GM12878 (cell line): ENCODE results near the gene L1CAM. TPM values are rescaled to one million over a fixed set of nuclear protein-coding genes. Genes with fewer than 3 reads are reported as not detected.

Source experiments
- ATAC-seq: fragments of 200-7000 bp; cut with Tn5 transposase; 3 replicates; pipeline ENCODE4 v1.9.1; 2020; ENCODE audit warnings: mild to moderate bottlenecking, moderate library complexity
- BruUV-seq: library from RNA; stranded (reverse); fragments of 400-500 nt; replicated peaks from 2 replicates; lab custom pipeline; 2021; lab: Mats Ljungman, UMichigan
- CTCF ChIA-PET: fragments of 300-600 bp; sonication (Branson Sonifier 250); formaldehyde crosslinking; extraction: SDS; loops from one replicate; lab custom pipeline; 2021; ENCODE audit warnings: inconsistent platforms; lab: Yijun Ruan, JAX
- POLR2A ChIA-PET: fragments of 350-600 bp; formaldehyde crosslinking; extraction: SDS; loops from one replicate; lab custom pipeline; 2021; ENCODE audit warnings: inconsistent platforms; lab: Charles Lee
- RAD21 ChIA-PET: fragments of 300-600 bp; sonication (Branson Sonifier 250); formaldehyde crosslinking; loops from one replicate; lab custom pipeline; 2023; ENCODE audit warnings: antibody characterized with exemption; ENCODE audit not compliant: unreplicated experiment; lab: Charles Lee
- SMC1A ChIA-PET: fragments of 300-600 bp; sonication (Branson Sonifier 250); formaldehyde crosslinking; loops from one replicate; lab custom pipeline; 2023; ENCODE audit not compliant: unreplicated experiment, uncharacterized antibody; lab: Charles Lee
- DNase-seq: peaks from one replicate; pipeline ENCODE4 v3.0.0-alpha.2; 2011; ENCODE audit warnings: low read depth, low spot score
- FAIRE-seq: peaks from 3 replicates; lab custom pipeline; 2011; peaks lifted over from hg19 to GRCh38; lab: Jason Lieb, UNC
- H2AFZ ChIP-seq: 2 replicates; pipeline ENCODE4 v1.6.0; 2011; ENCODE audit warnings: low read depth, low read length, control low read depth; ENCODE audit not compliant: control insufficient read depth
- H3K27ac ChIP-seq: 2 replicates; pipeline ENCODE4 v1.5.1; 2011; ENCODE audit warnings: control low read depth; ENCODE audit not compliant: control insufficient read depth, insufficient read depth
- H3K27me3 ChIP-seq, 2 experiments: replicated peaks in 1 of 2; 2 replicates each; pipeline versions ENCODE4 v1.6.0 to v1.6.1; 2011; ENCODE audit warnings: low read length in 1 of 2; ENCODE audit not compliant: control insufficient read depth in 2 of 2, insufficient read depth in 2 of 2
- H3K36me3 ChIP-seq, 2 experiments: 2 replicates each; pipeline ENCODE4 v1.5.1; 2011; ENCODE audit warnings: low read length in 1 of 2; ENCODE audit not compliant: control insufficient read depth in 2 of 2, insufficient read depth in 2 of 2
- H3K4me1 ChIP-seq: 2 replicates; pipeline ENCODE4 v1.6.1; 2011; ENCODE audit warnings: mild to moderate bottlenecking, low read length, moderate library complexity, mixed read lengths; ENCODE audit not compliant: control insufficient read depth, insufficient read depth
- H3K4me2 ChIP-seq: 2 replicates; pipeline ENCODE4 v1.6.0; 2011; ENCODE audit warnings: control low read depth; ENCODE audit not compliant: control insufficient read depth, insufficient read depth
- H3K4me3 ChIP-seq: fragments of 200-600 bp; sonication (generic); 2 replicates; pipeline ENCODE4 v1.5.1; 2016
- H3K79me2 ChIP-seq: 2 replicates; pipeline ENCODE4 v1.6.0; 2011; ENCODE audit warnings: low read length; ENCODE audit not compliant: control insufficient read depth, insufficient read depth
- H3K9ac ChIP-seq: 2 replicates; pipeline ENCODE4 v1.8.0; 2011; ENCODE audit warnings: low read length, control low read depth, mixed read lengths; ENCODE audit not compliant: control insufficient read depth, insufficient read depth
- H3K9me3 ChIP-seq: replicated peaks from 3 replicates; pipeline ENCODE4 v1.5.1; 2011; ENCODE audit warnings: mild to moderate bottlenecking, low read length; ENCODE audit not compliant: control insufficient read depth, insufficient read depth
- H4K20me1 ChIP-seq: 2 replicates; pipeline ENCODE4 v1.6.0; 2011; ENCODE audit not compliant: control insufficient read depth, insufficient read depth
- FOS ChIP-seq: IDR thresholded peaks from 3 replicates; pipeline ENCODE4 v1.6.1; 2011; ENCODE audit warnings: borderline replicate concordance; ENCODE audit not compliant: insufficient read length; ENCODE audit errors: extremely low read depth
- HDAC6 ChIP-seq: fragments of 200-600 bp; sonication (generic); IDR thresholded peaks from one replicate; pipeline ENCODE4 v1.8.0; 2017; ENCODE audit warnings: antibody characterized with exemption; ENCODE audit not compliant: unreplicated experiment
- KAT2A ChIP-seq: conservative IDR thresholded peaks from 2 replicates; pipeline ENCODE4 v1.6.1; 2011; ENCODE audit warnings: low read depth, low read length; ENCODE audit not compliant: control insufficient read depth
- MTA2 ChIP-seq: fragments of 450-650 bp; IDR thresholded peaks from 2 replicates; pipeline ENCODE4 v1.6.1; 2016; ENCODE audit warnings: low read depth, mild to moderate bottlenecking, moderate library complexity
- PAX5 ChIP-seq: IDR thresholded peaks from 2 replicates; pipeline ENCODE4 v1.6.1; 2011; ENCODE audit warnings: low read depth, low read length, borderline replicate concordance
- RELA ChIP-seq: fragments of 450-650 bp; IDR thresholded peaks from 2 replicates; pipeline ENCODE4 v1.8.0; 2014; ENCODE audit warnings: borderline replicate concordance; ENCODE audit not compliant: partially characterized antibody
- TCF12 ChIP-seq: IDR thresholded peaks from 2 replicates; pipeline ENCODE4 v1.6.1; 2011; ENCODE audit warnings: low read depth, mild to moderate bottlenecking, low read length
- YBX1 ChIP-seq: fragments of 450-650 bp; IDR thresholded peaks from 2 replicates; pipeline ENCODE4 v1.6.1; 2016; ENCODE audit warnings: antibody characterized with exemption
- WGBS: methylation state at CpG from one replicate; pipeline ENCODE4 v1.1.6; 2016; ENCODE audit warnings: low lambda C conversion rate; ENCODE audit not compliant: insufficient replicate concordance, insufficient coverage; ENCODE audit errors: missing lambda C conversion rate; 5-methylcytosine and 5-hydroxymethylcytosine counted together
- in situ Hi-C: fragments of 300-500 bp; cut with MboI; formaldehyde crosslinking; loops from 9 replicates; pipeline ENCODE4 v1.14.3; 2018; ENCODE audit warnings: mixed read lengths
- intact Hi-C: fragments of 100-400 bp; cut with micrococcal nuclease; formaldehyde crosslinking; loops from one replicate; pipeline ENCODE4 v1.14.2; 2022; ENCODE audit not compliant: unreplicated experiment
- polyA plus RNA-seq, 11 experiments: library from polyadenylated mRNA; depleted of rRNA in 4 of 11; unstranded in 6 of 11; stranded (reverse) in 5 of 11; fragments of >200 nt; fragmentation: Nextera tagmentation in 4 of 11; fragmentation: Illumina TruSeq in 1 of 11; extraction: Ambion mirVana in 4 of 11; extraction: Trizol in 1 of 11; gene quantifications; 1 replicate in 1 of 11; 2 replicates in 10 of 11; pipeline versions ENCODE4 v1.2.1 to v1.2.3, GENCODE V29; 2011 to 2016; ENCODE audit warnings: inconsistent platforms in 2 of 11, missing spikeins in 2 of 11, low read depth in 1 of 11
- total RNA-seq, 4 experiments: library from RNA; depleted of rRNA in 3 of 4; stranded (reverse); fragments of >200 nt in 3 of 4; fragmentation: Illumina TruSeq in 1 of 4; extraction: Trizol in 1 of 4; gene quantifications; 2 replicates each; pipeline versions ENCODE4 v1.2.1 to v1.2.3, GENCODE V29; 2013 to 2021

L1CAM gene
- total and polyA plus RNA-seq, 10 of the 15 experiments (the other 5 are each of a cell fraction or from before 2014, with no cell fraction given): 0.01 to 0.64 (median 0.09) TPM; not detected in 5

DNA sequence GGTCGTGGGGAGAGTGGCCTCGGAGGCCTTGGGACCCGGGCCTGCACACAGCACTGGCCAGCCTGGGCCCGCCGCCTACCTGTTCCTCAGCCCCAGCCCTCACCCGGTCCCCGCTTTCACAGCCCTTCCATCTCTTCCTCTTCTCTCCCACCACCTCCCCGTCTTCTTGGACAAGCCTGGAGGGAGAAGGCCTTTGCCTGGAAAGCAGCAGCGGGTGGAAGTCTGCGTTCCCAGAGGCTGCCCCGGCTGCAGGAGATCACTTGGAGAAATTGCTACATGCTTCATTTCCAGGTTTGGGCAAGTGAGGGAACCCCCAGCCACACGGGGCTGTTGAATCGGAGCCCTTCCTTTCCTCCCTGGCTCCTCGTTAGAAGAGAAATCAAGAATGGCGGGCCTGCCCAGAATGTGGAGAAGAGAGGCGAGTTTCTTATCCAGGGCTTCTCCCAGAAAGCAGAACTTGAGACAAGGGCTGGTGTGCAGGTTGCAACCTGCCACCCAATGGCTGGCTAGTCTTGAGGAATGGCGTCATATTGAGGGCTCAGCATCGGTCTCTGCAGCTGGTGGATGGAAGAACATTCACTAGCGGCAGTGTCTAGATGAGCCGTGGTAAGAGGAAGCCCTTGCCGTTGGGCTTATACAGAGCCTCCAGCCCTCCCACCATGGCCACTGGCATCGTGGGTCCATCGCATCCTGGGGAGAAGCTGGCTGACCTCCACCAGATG is 54.4 kb downstream of the L1CAM start:
- in situ Hi-C loops (no loop called here), intact Hi-C loops (no loop called here)
- no peak for DNase-seq
- Histone ChIP-seq H2AFZ (no peak overlapping the region), H3K4me1 (no peaks in the 10 kb centered on the region), H3K9ac (no peak overlapping the region), H3K36me3 (no peaks in the 10 kb centered on the region), H3K4me2 (no peak overlapping the region), H4K20me1 (no peaks in the 10 kb centered on the region), H3K27ac (no peak overlapping the region), H3K9me3 (no peaks in the 10 kb centered on the region; the same call in 2 of the 3 replicates), H3K79me2 (no peaks in the 10 kb centered on the region), H3K4me3 (no peak overlapping the region), H3K27me3 (no peaks in the 10 kb centered on the region; a peak in 1 of 4 replicates)
- ChIA-PET RAD21 (no interaction called here), CTCF (no interaction called here), POLR2A (no interaction called here), SMC1A (no interaction called here)
- FAIRE-seq: no peak
- no TSS peak for BruUV-seq
- ATAC-seq: no peak
- TF ChIP-seq KAT2A: no peak
- TF ChIP-seq MTA2: no peak
- TF ChIP-seq RELA: no peak
- TF ChIP-seq TCF12: no peak
- no peak for TF ChIP-seq PAX5
- no peak for TF ChIP-seq FOS
- TF ChIP-seq YBX1: no peak
- TF ChIP-seq HDAC6: no peak
- WGBS: 47% methylated on average over 20 of the region's 23 CpGs
